ENCODE measurements around the gene HSD11B2.

Gene HSD11B2

GRCh38 chr16:67435758-67436164 lies 4.8 kb downstream of the HSD11B2 start:
- no peak for DNase-seq

- no peak for DNase-seq
These were observed 5.8 kb downstream of the HSD11B2 start for GRCh38 chr16:67436640-67437193.

GRCh38 chr16:67437513-67437912 lies 6.6 kb downstream of the HSD11B2 start:
- no peak for DNase-seq

GRCh38 chr16:67438098-67438791 lies 7.3 kb downstream of the HSD11B2 start:
- DNase-seq = no peak

GRCh38 chr16:67438824-67439393 lies 8.0 kb downstream of the HSD11B2 start:
- no peak for DNase-seq

- DNase-seq = no peak
These were observed 10.4 kb downstream of the HSD11B2 start for GRCh38 chr16:67441271-67441753.

- no peak for DNase-seq
These were observed 11.0 kb downstream of the HSD11B2 start for GRCh38 chr16:67441907-67442306.

GRCh38 chr16:67442581-67443255 lies 11.8 kb downstream of the HSD11B2 start:
- DNase-seq = no peak

GRCh38 chr16:67443265-67443664 lies 12.3 kb downstream of the HSD11B2 start:
- DNase-seq = no peak

- DNase-seq = no peak
These were observed 13.6 kb downstream of the HSD11B2 start for GRCh38 chr16:67444259-67445125.

- no peak for DNase-seq
These were observed 14.2 kb downstream of the HSD11B2 start for GRCh38 chr16:67445126-67445426.

- no peak for DNase-seq
These were observed 14.6 kb downstream of the HSD11B2 start for GRCh38 chr16:67445441-67445912.

- DNase-seq = no peak
These were observed 15.3 kb downstream of the HSD11B2 start for GRCh38 chr16:67445913-67446907.

- no peak for DNase-seq
These were observed 16.1 kb downstream of the HSD11B2 start for GRCh38 chr16:67446968-67447507.

- DNase-seq = peak; percentile 49 to 90
These were observed 16.7 kb downstream of the HSD11B2 start for GRCh38 chr16:67447508-67448076.

- DNase-seq = no peak
These were observed 17.7 kb downstream of the HSD11B2 start for GRCh38 chr16:67448580-67448979.

- DNase-seq = no peak
These were observed 18.4 kb downstream of the HSD11B2 start for GRCh38 chr16:67449336-67449735.

GRCh38 chr16:67449739-67450138 lies 18.8 kb downstream of the HSD11B2 start:
- DNase-seq = no peak

- no peak for DNase-seq
These were observed 20.3 kb downstream of the HSD11B2 start for GRCh38 chr16:67451061-67451703.

GRCh38 chr16:67451704-67452435 lies 20.9 kb downstream of the HSD11B2 start:
- DNase-seq = no peak

Data from inflammatory macrophage treated with lipopolysaccharide for 1 hour (primary cell).